ENCODE data around the gene PITPNM3.

PITPNM3 gene

DNA sequence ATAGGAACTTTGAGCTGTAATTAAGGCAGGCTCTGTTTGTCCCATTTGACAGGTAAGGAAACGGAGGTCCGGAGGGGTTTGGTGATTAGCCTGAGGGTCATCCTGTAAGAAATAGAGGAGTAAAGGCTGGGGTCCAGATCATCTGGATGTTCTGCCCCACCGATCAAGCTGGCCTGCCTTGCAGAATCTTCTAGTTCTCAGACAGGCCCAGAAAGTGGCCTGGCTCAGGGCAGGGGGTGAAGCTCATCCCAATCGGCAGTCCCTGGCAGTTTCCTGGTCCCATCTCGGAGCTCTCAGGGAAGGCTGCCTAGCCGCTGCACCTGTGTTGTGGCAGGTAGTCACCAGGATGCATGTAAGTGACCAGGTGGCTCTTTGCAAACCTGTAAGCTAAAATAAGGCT lies 107.9 kb downstream of the PITPNM3 start:
- no peak overlapping the region for H3K27ac ChIP-seq
- no peak overlapping the region for H3K4me2 ChIP-seq (ENCODE audit: low read length)
- H3K36me3 ChIP-seq (ENCODE audit: control insufficient read depth, insufficient read depth, low read length), result no peaks in the 10 kb centered on the region
- peaks cover 2% of the 10 kb centered on the region for H3K4me1 ChIP-seq
- H3K79me2 ChIP-seq, result no peaks in the 10 kb centered on the region
- no peak overlapping the region for H3K9ac ChIP-seq
- H3K9me3 ChIP-seq (ENCODE audit: control insufficient read depth, low read length), result no peaks in the 10 kb centered on the region
- TF ChIP-seq, protein P1, sequence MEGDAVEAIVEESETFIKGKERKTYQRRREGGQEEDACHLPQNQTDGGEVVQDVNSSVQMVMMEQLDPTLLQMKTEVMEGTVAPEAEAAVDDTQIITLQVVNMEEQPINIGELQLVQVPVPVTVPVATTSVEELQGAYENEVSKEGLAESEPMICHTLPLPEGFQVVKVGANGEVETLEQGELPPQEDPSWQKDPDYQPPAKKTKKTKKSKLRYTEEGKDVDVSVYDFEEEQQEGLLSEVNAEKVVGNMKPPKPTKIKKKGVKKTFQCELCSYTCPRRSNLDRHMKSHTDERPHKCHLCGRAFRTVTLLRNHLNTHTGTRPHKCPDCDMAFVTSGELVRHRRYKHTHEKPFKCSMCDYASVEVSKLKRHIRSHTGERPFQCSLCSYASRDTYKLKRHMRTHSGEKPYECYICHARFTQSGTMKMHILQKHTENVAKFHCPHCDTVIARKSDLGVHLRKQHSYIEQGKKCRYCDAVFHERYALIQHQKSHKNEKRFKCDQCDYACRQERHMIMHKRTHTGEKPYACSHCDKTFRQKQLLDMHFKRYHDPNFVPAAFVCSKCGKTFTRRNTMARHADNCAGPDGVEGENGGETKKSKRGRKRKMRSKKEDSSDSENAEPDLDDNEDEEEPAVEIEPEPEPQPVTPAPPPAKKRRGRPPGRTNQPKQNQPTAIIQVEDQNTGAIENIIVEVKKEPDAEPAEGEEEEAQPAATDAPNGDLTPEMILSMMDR (IDR thresholded peaks at IDR 0.05), result no peak
- H3K4me3 ChIP-seq (ENCODE audit: low read depth, low read length), result no peak overlapping the region
- no peak overlapping the region for H2AFZ ChIP-seq
- H3K27me3 ChIP-seq (ENCODE audit: control insufficient read depth, insufficient read depth, low read length), result no peaks in the 10 kb centered on the region

DNA sequence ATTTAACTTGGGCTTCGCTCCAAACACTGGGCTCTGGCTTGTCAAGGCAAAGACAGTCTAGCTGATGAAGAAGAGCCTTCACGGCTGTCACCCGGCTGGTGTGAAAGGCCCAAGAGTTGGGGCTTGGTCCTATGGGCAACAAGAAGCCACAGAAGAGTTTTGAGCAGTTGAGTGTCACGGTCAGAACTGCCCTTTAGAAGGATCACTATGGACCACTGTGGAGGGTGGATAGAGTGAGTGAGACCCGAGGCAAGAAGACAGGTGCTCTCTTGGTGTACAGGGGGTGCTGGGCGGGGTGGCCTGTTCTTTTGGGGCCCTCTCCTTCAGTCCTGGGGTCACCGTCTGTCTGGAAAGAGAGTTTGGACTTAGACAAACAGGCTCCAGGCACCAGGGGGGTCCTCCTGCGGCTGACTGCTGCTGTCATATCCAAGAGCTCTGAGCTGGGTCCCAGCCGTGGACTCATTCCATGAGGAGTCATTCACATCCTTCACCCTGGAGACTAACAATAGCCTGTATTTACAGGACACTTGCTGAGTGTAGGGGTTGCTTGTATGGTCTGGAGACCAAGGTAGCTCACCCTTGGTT lies 109.7 kb downstream of the PITPNM3 start:
- Histone ChIP-seq H3K4me1 (peaks cover 5% of the 10 kb centered on the region), H3K9ac (no peak overlapping the region), H3K4me3 (ENCODE audit: low read depth, low read length) (no peak overlapping the region), H3K36me3 (ENCODE audit: control insufficient read depth, insufficient read depth, low read length) (no peaks in the 10 kb centered on the region), H3K9me3 (ENCODE audit: control insufficient read depth, low read length) (no peaks in the 10 kb centered on the region), H3K4me2 (ENCODE audit: low read length) (no peak overlapping the region), H3K27me3 (ENCODE audit: control insufficient read depth, insufficient read depth, low read length) (no peaks in the 10 kb centered on the region), H3K27ac (no peak overlapping the region), H2AFZ (no peak overlapping the region), H3K79me2 (no peaks in the 10 kb centered on the region)
- TF ChIP-seq, protein P1 (IDR thresholded peaks at IDR 0.05), result no peak

DNA sequence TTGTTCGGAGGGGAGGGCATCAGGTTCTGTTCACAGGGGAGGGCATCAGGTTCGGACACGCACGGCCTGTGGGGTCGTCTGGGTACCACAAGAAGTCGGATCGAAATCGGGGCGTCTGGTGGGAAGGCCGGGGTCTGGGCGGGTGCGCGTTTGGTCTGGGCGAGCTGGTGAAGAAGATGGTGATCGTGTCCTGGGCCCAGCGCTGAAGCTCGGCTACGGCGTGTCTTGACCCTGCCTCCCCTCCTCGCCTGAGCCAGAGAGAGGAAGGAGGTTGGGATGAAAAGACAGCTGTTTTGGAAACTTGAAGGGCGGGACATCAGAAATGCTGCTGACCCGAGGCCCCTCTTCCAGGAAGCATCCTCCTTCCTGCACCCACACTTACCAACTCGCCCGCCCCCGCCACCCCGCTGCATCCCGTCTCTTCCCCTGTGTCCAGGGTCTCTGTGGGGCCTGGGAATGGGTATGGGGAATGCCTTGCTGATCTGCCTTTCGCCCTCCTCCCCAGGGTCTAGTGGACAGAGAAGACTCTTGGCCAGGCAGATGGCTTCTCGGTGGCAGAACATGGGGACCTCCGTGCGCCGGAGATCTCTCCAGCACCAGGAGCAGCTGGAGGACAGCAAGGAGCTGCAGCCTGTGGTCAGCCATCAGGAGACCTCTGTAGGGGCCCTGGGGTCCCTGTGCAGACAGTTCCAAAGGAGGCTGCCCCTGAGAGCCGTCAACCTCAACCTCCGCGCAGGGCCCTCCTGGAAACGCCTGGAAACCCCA lies 111.6 kb downstream of the PITPNM3 start:
- Histone ChIP-seq H3K9me3 (ENCODE audit: control insufficient read depth, low read length) (no peaks in the 10 kb centered on the region), H3K4me2 (ENCODE audit: low read length) (peak overlapping the region; percentile 94), H2AFZ (peak overlapping the region; percentile 74), H3K4me1 (peaks cover 5% of the 10 kb centered on the region), H3K27ac (no peak overlapping the region), H3K36me3 (ENCODE audit: control insufficient read depth, insufficient read depth, low read length) (no peaks in the 10 kb centered on the region), H3K9ac (no peak overlapping the region), H3K27me3 (ENCODE audit: control insufficient read depth, insufficient read depth, low read length) (no peaks in the 10 kb centered on the region), H3K4me3 (ENCODE audit: low read depth, low read length) (peak overlapping the region; percentile 67), H3K79me2 (no peaks in the 10 kb centered on the region)
- TF ChIP-seq, protein P1 (IDR thresholded peaks at IDR 0.05), result no peak

DNA sequence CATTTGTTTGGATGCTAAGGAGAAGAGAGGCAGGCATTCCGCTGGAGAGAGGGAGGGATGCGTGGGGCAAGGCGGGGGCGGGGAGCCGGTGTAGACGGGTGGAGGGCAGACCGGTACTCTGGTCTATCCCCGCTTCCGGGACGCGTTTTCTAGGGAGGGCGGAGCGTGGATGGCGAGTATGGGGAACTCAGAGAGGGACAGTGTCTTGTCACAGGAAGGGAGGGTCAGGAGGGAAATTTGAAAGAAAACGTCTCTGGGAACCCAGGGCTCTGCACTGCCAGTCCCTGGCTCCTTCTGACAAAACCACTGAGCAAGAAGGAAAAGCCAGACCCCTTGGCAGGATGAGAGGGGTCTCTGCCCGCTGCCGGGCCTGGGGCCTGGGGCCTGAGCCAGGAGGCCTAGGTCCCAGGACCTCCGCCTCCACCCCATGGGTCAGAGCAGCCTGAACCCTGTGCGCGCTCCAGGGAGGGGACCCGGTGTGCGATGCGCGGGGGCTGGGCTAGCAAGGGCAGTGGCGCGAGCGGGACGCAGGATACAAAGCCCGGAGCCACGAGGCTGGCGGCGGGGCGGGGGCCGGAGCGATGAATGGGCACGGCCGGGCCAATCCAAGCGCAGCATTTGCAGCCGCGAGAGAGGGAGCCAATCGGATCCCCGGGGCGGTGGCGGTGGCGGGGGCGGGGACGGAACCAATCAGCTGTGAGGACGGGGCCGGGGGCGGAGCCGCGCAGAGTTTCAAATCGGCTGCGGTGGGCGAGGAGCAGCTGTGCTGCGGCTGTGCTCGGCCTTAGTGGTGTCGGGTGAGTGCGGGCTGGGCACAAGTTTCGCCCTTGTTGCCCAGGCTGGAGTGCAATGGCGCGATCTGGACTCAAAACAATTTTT lies 112.4 kb downstream of the PITPNM3 start, which contains the start of gene PIMREG:
Gene PIMREG, plus strand, starts transcription at position 764 of the 879 bp plus-strand sequence. CDS start 656 bp downstream, outside the sequence.
- no peak within 1 kb of the TSS for H3K9ac ChIP-seq
- no peaks in the 10 kb centered on the region for H3K27me3 ChIP-seq (ENCODE audit: control insufficient read depth, insufficient read depth, low read length)
- H3K27ac ChIP-seq, result no peak within 1 kb of the TSS
- H3K9me3 ChIP-seq (ENCODE audit: control insufficient read depth, low read length), result no peaks in the 10 kb centered on the region
- H3K4me3 ChIP-seq (ENCODE audit: low read depth, low read length), result peak within 1 kb of the TSS; percentile 67
- TF ChIP-seq, protein P1 (IDR thresholded peaks at IDR 0.05), result no peak
- H3K4me2 ChIP-seq (ENCODE audit: low read length), result peak within 1 kb of the TSS; percentile 94
- H3K36me3 ChIP-seq (ENCODE audit: control insufficient read depth, insufficient read depth, low read length), result no peaks in the 10 kb centered on the region
- H2AFZ ChIP-seq, result peak within 1 kb of the TSS; percentile 74
- H3K4me1 ChIP-seq, result peaks cover 5% of the 10 kb centered on the region
- H3K79me2 ChIP-seq, result no peaks in the 10 kb centered on the region
